Measurements from ENCODE around the gene POLR1B. TPM values are rescaled to one million over a fixed set of nuclear protein-coding genes. Genes with fewer than 3 reads are reported as not detected.

Gene POLR1B
- total RNA-seq, 2 donors from 2014 or later: 12.5 to 30.8 TPM

GRCh38 chr2:112591413-112591812 lies 49.1 kb downstream of the POLR1B start:
- no peak for DNase-seq (ENCODE audit: low spot score)

GRCh38 chr2:112593736-112594135 lies 51.5 kb downstream of the POLR1B start:
- DNase-seq (ENCODE audit: low spot score): no peak
- no peak overlapping the region for H3K27ac ChIP-seq
- no peak for TF ChIP-seq CTCF (IDR thresholded peaks at IDR 0.05)
- H3K9me3 ChIP-seq: no peaks in the 10 kb centered on the region
- no peak overlapping the region for H3K4me3 ChIP-seq
- H3K27me3 ChIP-seq (replicated peaks; ENCODE audit: insufficient read depth): no peaks in the 10 kb centered on the region
- no peaks in the 10 kb centered on the region for H3K4me1 ChIP-seq (ENCODE audit: control insufficient read depth in 1 of 2, low read depth in 2 of 2)
- H3K36me3 ChIP-seq: peaks cover 6% of the 10 kb centered on the region
- ATAC-seq (ENCODE audit: insufficient number of reproducible peaks, low FRiP score, low read depth): no peak

More at GRCh38 chr2:112591413-112591812, 49.1 kb downstream of the POLR1B start:
- ATAC-seq (ENCODE audit: insufficient number of reproducible peaks, low FRiP score, low read depth): no peak
- Histone ChIP-seq H3K4me3 (no peak overlapping the region), H3K4me1 (ENCODE audit: control insufficient read depth in 1 of 2, low read depth in 2 of 2) (no peaks in the 10 kb centered on the region), H3K9me3 (no peaks in the 10 kb centered on the region), H3K27me3 (replicated peaks; ENCODE audit: insufficient read depth) (no peaks in the 10 kb centered on the region), H3K27ac (no peak overlapping the region), H3K36me3 (peaks cover 10% of the 10 kb centered on the region)
- TF ChIP-seq CTCF (IDR thresholded peaks at IDR 0.05): no peak

GRCh38 chr2:112597537-112598322 lies 55.5 kb downstream of the POLR1B start:
- no peaks in the 10 kb centered on the region for H3K27me3 ChIP-seq (replicated peaks; ENCODE audit: insufficient read depth)
- no peak overlapping the region for H3K4me3 ChIP-seq
- ATAC-seq (ENCODE audit: insufficient number of reproducible peaks, low FRiP score, low read depth): no peak
- peaks cover 0 to 4% of the 10 kb centered on the region in 2 donors for H3K4me1 ChIP-seq (ENCODE audit: control insufficient read depth in 1 of 2, low read depth in 2 of 2)
- DNase-seq (ENCODE audit: low spot score): no peak
- no peaks in the 10 kb centered on the region for H3K9me3 ChIP-seq
- no peaks in the 10 kb centered on the region for H3K36me3 ChIP-seq
- H3K27ac ChIP-seq: no peak overlapping the region
- TF ChIP-seq CTCF (IDR thresholded peaks at IDR 0.05): no peak

GRCh38 chr2:112600634-112601033 lies 58.4 kb downstream of the POLR1B start:
- TF ChIP-seq CTCF (IDR thresholded peaks at IDR 0.05): no peak
- no peak for ATAC-seq (ENCODE audit: insufficient number of reproducible peaks, low FRiP score, low read depth)
- Histone ChIP-seq H3K27ac (no peak overlapping the region), H3K9me3 (no peaks in the 10 kb centered on the region), H3K27me3 (replicated peaks; ENCODE audit: insufficient read depth) (no peaks in the 10 kb centered on the region), H3K4me3 (no peak overlapping the region), H3K4me1 (ENCODE audit: control insufficient read depth in 1 of 2, low read depth in 2 of 2) (peaks cover 0 to 4% of the 10 kb centered on the region in 2 donors), H3K36me3 (no peaks in the 10 kb centered on the region)
- no peak for DNase-seq (ENCODE audit: low spot score)

GRCh38 chr2:112601754-112602153 lies 59.5 kb downstream of the POLR1B start:
- Histone ChIP-seq H3K4me3 (no peak overlapping the region), H3K36me3 (no peaks in the 10 kb centered on the region), H3K27ac (no peak overlapping the region), H3K27me3 (replicated peaks; ENCODE audit: insufficient read depth) (no peaks in the 10 kb centered on the region), H3K9me3 (no peaks in the 10 kb centered on the region), H3K4me1 (ENCODE audit: control insufficient read depth in 1 of 2, low read depth in 2 of 2) (peaks cover 0 to 4% of the 10 kb centered on the region in 2 donors)
- no peak for ATAC-seq (ENCODE audit: insufficient number of reproducible peaks, low FRiP score, low read depth)
- TF ChIP-seq CTCF (IDR thresholded peaks at IDR 0.05): no peak
- no peak for DNase-seq (ENCODE audit: low spot score)

Data from thoracic aorta (tissue), 2 donors.